ENCODE measurements around the gene CBX8. TPM values are rescaled to one million over a fixed set of nuclear protein-coding genes. Genes with fewer than 3 reads are reported as not detected.

CBX8 gene
- total RNA-seq, 1 experiment from 2014 or later = 11.1 TPM

DNA sequence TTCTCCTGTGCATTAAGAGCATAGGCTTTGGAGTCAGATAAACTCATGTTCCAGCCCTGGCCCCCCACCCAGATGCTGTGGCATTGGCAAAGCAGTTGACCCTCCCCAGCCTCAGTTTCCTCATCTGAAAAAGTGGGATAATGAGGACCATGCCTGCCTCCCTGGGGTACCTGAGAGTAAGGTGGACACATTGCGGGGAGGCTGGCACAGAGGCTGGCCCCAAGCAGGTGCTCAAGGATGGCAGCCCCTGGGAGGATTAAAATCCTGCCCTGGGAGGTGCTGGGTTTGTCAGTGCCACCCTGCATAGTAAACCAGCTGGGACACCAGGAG, 54.3 kb downstream of the CBX8 start:
- BruUV-seq (replicated peaks) = no TSS peak
- H3K4me3 Mint-ChIP-seq (ENCODE audit: low read depth, unreplicated experiment) = no peak overlapping the region
- no peak overlapping the region for H3K27ac Mint-ChIP-seq (ENCODE audit: unreplicated experiment)
- peaks cover 35% of the 10 kb centered on the region for H3K4me1 Mint-ChIP-seq (ENCODE audit: low read depth, unreplicated experiment)
- CTCF ChIA-PET = interaction anchor here (0.7 to 1.2 kb wide), 4 partner anchors 15 to 54 kb away, joined by 3 to 4 read pairs (median 3); partner anchors contain the start of gene CBX8
- no peak for DNase-seq
- intact Hi-C loops (cut with micrococcal nuclease; ENCODE audit: unreplicated experiment) = loop anchor here (5.0 kb wide), 1 partner anchor 35 kb away; the partner anchor contains the start of gene CBX2
- no peaks in the 10 kb centered on the region for H3K27me3 Mint-ChIP-seq (ENCODE audit: unreplicated experiment)
- H3K36me3 Mint-ChIP-seq (ENCODE audit: insufficient read depth, unreplicated experiment) = peaks cover 16% of the 10 kb centered on the region
- no peaks in the 10 kb centered on the region for H3K9me3 Mint-ChIP-seq (ENCODE audit: low read depth, unreplicated experiment)
- no peak for TF ChIP-seq CTCF (IDR thresholded peaks at IDR 0.05; ENCODE audit: unreplicated experiment)

Other genes starting within 250 kb of the CBX8 start
- not detected in 2 replicates for gene RBFOX3, start 186.0 kb downstream of the CBX8 start, total RNA-seq (2022)
- gene ENPP7, start 66.1 kb downstream of the CBX8 start, total RNA-seq (2022) = not detected in 2 replicates
- gene CBX2, start 18.9 kb downstream of the CBX8 start, total RNA-seq (2022) = 6.3 and 8.3 TPM in 2 replicates
- 40.2 and 46.8 TPM in 2 replicates for gene CBX4, start 42.4 kb upstream of the CBX8 start, total RNA-seq (2022)
- 31.2 and 35.9 TPM in 2 replicates for gene TBC1D16, start 238.8 kb upstream of the CBX8 start, total RNA-seq (2022)
- gene CCDC40, start 239.6 kb upstream of the CBX8 start, total RNA-seq (2022) = 9.9 and 13.3 TPM in 2 replicates